HL-60 (cell line): Measurements from ENCODE around the gene CCDC54.

Source experiments
- SPI1 ChIP-seq: IDR thresholded peaks from 2 replicates; pipeline ENCODE4 v1.6.1; 2012; ENCODE audit warnings: low read depth, mild to moderate bottlenecking, borderline replicate concordance
- TF ChIP-seq, protein P1 (sequence below): IDR thresholded peaks from one replicate; pipeline ENCODE4 v1.5.1; 2011; ENCODE audit warnings: low read length, control low read depth, inconsistent platforms; ENCODE audit not compliant: insufficient read depth

DNA sequence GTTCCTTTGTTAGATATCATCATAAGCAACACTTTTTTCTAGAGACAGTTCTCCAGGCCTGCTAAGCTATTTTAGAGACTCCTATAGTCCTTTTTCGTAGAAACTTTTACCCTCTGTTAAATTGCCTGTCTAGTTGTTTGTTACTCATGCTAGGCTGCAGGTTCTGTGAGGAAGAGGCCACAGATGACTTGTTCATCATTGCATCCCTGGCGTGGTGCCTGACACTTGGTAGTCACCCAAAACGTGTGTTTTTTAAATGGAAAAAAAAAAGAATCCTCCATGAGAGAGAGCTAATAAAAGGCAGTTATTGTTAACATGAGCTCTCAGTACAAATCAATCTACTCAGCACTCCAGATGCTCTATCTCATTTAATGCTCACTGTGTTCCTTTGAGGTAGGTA lies 35.1 kb downstream of the CCDC54 start:
- TF ChIP-seq SPI1 = no peak
- TF ChIP-seq, protein P1, sequence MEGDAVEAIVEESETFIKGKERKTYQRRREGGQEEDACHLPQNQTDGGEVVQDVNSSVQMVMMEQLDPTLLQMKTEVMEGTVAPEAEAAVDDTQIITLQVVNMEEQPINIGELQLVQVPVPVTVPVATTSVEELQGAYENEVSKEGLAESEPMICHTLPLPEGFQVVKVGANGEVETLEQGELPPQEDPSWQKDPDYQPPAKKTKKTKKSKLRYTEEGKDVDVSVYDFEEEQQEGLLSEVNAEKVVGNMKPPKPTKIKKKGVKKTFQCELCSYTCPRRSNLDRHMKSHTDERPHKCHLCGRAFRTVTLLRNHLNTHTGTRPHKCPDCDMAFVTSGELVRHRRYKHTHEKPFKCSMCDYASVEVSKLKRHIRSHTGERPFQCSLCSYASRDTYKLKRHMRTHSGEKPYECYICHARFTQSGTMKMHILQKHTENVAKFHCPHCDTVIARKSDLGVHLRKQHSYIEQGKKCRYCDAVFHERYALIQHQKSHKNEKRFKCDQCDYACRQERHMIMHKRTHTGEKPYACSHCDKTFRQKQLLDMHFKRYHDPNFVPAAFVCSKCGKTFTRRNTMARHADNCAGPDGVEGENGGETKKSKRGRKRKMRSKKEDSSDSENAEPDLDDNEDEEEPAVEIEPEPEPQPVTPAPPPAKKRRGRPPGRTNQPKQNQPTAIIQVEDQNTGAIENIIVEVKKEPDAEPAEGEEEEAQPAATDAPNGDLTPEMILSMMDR = no peak
